ENCODE data around the gene TGFBR3.

DNA sequence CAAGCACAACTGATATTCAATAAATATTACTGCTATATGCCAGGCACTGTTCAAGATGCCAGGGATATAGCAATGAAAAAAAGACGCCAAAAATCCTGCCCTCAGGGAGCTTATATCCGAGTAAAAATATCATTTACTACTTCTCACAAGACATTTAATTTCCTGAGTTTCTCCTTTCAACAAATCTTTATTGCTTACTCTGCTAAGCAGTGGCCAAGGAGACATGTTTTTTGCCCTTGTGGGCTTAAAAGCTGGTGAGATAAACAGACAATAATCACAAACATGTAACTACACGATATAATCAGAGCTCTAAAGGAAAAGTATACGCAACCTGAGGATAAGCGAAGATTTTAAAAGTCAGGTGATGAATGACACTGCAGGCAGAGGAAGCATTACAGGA lies 19.5 kb downstream of the TGFBR3 start:
- TF ChIP-seq, protein P1, sequence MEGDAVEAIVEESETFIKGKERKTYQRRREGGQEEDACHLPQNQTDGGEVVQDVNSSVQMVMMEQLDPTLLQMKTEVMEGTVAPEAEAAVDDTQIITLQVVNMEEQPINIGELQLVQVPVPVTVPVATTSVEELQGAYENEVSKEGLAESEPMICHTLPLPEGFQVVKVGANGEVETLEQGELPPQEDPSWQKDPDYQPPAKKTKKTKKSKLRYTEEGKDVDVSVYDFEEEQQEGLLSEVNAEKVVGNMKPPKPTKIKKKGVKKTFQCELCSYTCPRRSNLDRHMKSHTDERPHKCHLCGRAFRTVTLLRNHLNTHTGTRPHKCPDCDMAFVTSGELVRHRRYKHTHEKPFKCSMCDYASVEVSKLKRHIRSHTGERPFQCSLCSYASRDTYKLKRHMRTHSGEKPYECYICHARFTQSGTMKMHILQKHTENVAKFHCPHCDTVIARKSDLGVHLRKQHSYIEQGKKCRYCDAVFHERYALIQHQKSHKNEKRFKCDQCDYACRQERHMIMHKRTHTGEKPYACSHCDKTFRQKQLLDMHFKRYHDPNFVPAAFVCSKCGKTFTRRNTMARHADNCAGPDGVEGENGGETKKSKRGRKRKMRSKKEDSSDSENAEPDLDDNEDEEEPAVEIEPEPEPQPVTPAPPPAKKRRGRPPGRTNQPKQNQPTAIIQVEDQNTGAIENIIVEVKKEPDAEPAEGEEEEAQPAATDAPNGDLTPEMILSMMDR (IDR thresholded peaks at IDR 0.05): no peak
- TF ChIP-seq POLR2A (IDR thresholded peaks at IDR 0.05) (no peak), POLR2AphosphoS5 (IDR thresholded peaks at IDR 0.05) (no peak)
